HEK293T (cell line): ENCODE data around the gene R3HDM2.

ENCODE experiments used
- CTCF ChIA-PET: fragments of 350-600 bp; formaldehyde crosslinking; extraction: SDS; loops from one replicate; lab custom pipeline; 2021; ENCODE audit warnings: antibody characterized with exemption, inconsistent platforms; lab: Yijun Ruan, JAX
- POLR2A ChIA-PET: fragments of 350-600 bp; formaldehyde crosslinking; extraction: SDS; loops from one replicate; lab custom pipeline; 2020; ENCODE audit warnings: antibody characterized with exemption, inconsistent platforms; lab: Yijun Ruan, JAX
- DNase-seq: peaks from one replicate; pipeline ENCODE4 v3.0.0; 2012; ENCODE audit warnings: mixed read lengths; ENCODE audit errors: extremely low spot score
- ARNT ChIP-seq: fragments of 450-650 bp; IDR thresholded peaks from 2 replicates; pipeline ENCODE4 v1.6.1; 2017; ENCODE audit warnings: mild to moderate bottlenecking
- BHLHE40 ChIP-seq: fragments of 450-650 bp; IDR thresholded peaks from 2 replicates; pipeline ENCODE4 v1.6.1; 2016; ENCODE audit warnings: mild to moderate bottlenecking, moderate library complexity, borderline replicate concordance
- CTBP1 ChIP-seq: fragments of 450-650 bp; IDR thresholded peaks from 2 replicates; pipeline ENCODE4 v1.6.1; 2016; ENCODE audit warnings: borderline replicate concordance
- ELF4 ChIP-seq: fragments of 450-650 bp; IDR thresholded peaks from 2 replicates; pipeline ENCODE4 v1.6.1; 2017; ENCODE audit warnings: antibody characterized with exemption
- FOXA1 ChIP-seq: fragments of 450-650 bp; IDR thresholded peaks from 2 replicates; pipeline ENCODE4 v1.6.1; 2016; ENCODE audit warnings: mild to moderate bottlenecking
- FOXK2 ChIP-seq: fragments of 450-650 bp; IDR thresholded peaks from 2 replicates; pipeline ENCODE4 v1.6.1; 2016; ENCODE audit warnings: mild to moderate bottlenecking
- FOXM1 ChIP-seq: fragments of 450-650 bp; IDR thresholded peaks from 2 replicates; pipeline ENCODE4 v1.6.1; 2017; ENCODE audit warnings: mild to moderate bottlenecking, borderline replicate concordance
- HDGF ChIP-seq: fragments of 450-650 bp; IDR thresholded peaks from 2 replicates; pipeline ENCODE4 v1.6.1; 2017; ENCODE audit warnings: antibody characterized with exemption, borderline replicate concordance
- L3MBTL2 ChIP-seq: fragments of 450-650 bp; conservative IDR thresholded peaks from 2 replicates; pipeline ENCODE4 v1.6.1; 2016; ENCODE audit warnings: mild to moderate bottlenecking
- LEF1 ChIP-seq: fragments of 450-650 bp; IDR thresholded peaks from 2 replicates; pipeline ENCODE4 v1.6.1; 2017; ENCODE audit warnings: mild to moderate bottlenecking, borderline replicate concordance
- NFRKB ChIP-seq: fragments of 450-650 bp; IDR thresholded peaks from 2 replicates; pipeline ENCODE4 v1.6.1; 2016; ENCODE audit warnings: mild to moderate bottlenecking, moderate library complexity
- PKNOX1 ChIP-seq: fragments of 450-650 bp; IDR thresholded peaks from 2 replicates; pipeline ENCODE4 v1.6.1; 2016
- SP1 ChIP-seq: fragments of 450-650 bp; IDR thresholded peaks from 2 replicates; pipeline ENCODE4 v1.6.1; 2017
- SUZ12 ChIP-seq: fragments of 450-650 bp; IDR thresholded peaks from 2 replicates; pipeline ENCODE4 v1.6.1; 2016; ENCODE audit warnings: mild to moderate bottlenecking
- TARDBP ChIP-seq: fragments of 450-650 bp; IDR thresholded peaks from 2 replicates; pipeline ENCODE4 v1.6.1; 2016
- ZNF384 ChIP-seq: fragments of 450-650 bp; IDR thresholded peaks from 2 replicates; pipeline ENCODE4 v1.6.1; 2016

The R3HDM2 gene

GRCh38 chr12:57263096-57263495 is 167.7 kb downstream of the R3HDM2 start:
- POLR2A ChIA-PET, result no interaction called here
- no peak for TF ChIP-seq LEF1
- no peak for TF ChIP-seq HDGF
- TF ChIP-seq L3MBTL2, result no peak
- TF ChIP-seq SUZ12, result no peak
- no peak for TF ChIP-seq ZNF384
- no peak for TF ChIP-seq FOXA1
- no peak for TF ChIP-seq ELF4
- TF ChIP-seq BHLHE40, result no peak
- no peak for TF ChIP-seq FOXM1
- no peak for TF ChIP-seq FOXK2
- TF ChIP-seq SP1, result no peak
- TF ChIP-seq PKNOX1, result no peak
- no peak for TF ChIP-seq CTBP1
- no peak for TF ChIP-seq ARNT
- TF ChIP-seq TARDBP, result no peak
- CTCF ChIA-PET, result no interaction called here
- DNase-seq, result no peak

GRCh38 chr12:57262126-57262822 is 168.6 kb downstream of the R3HDM2 start:
- POLR2A ChIA-PET, result interaction anchor here (0.8 to 1.9 kb wide), 2 partner anchors 190 to 193 kb away, joined by 5 to 7 read pairs; partner anchors contain the start of gene INHBE
- TF ChIP-seq ARNT (no peak), FOXK2 (no peak), NFRKB (no peak), TARDBP (no peak), ZNF384 (no peak), BHLHE40 (no peak)
- CTCF ChIA-PET, result interaction anchor here (1.8 to 2.5 kb wide), 2 partner anchors 20 to 191 kb away, joined by 11 to 15 read pairs; no protein-coding TSS in a partner anchor
- no peak for DNase-seq

- POLR2A ChIA-PET, result interaction anchor here (0.8 to 1.9 kb wide), 3 partner anchors 21 to 194 kb away, joined by 3 to 7 read pairs (median 5); partner anchors contain the start of gene INHBE
- CTCF ChIA-PET, result interaction anchor here (0.8 to 2.5 kb wide), 5 partner anchors 9 to 197 kb away, joined by 3 to 15 read pairs (median 9); no protein-coding TSS in a partner anchor
- no peak for DNase-seq
- peak; percentile 17; the same call in 1 of the 2 replicates for TF ChIP-seq ZNF384
- TF ChIP-seq ELF4, result no peak
Observed at GRCh38 chr12:57261428-57261865, 169.4 kb downstream of the R3HDM2 start.

- DNase-seq, result no peak
- ChIA-PET CTCF (interaction anchor here (1.4 to 2.5 kb wide), 2 partner anchors 18 to 198 kb away, joined by 4 to 11 read pairs; no protein-coding TSS in a partner anchor), POLR2A (interaction anchor here (1.9 kb wide), 1 partner anchor 195 kb away, joined by 7 read pairs; the partner anchor contains the start of gene INHBE)
- no peak for TF ChIP-seq SP1
- TF ChIP-seq FOXK2, result no peak
- TF ChIP-seq CTBP1, result no peak
- TF ChIP-seq L3MBTL2, result no peak
- no peak for TF ChIP-seq TARDBP
- TF ChIP-seq FOXM1, result no peak
- TF ChIP-seq ZNF384, result no peak
- no peak for TF ChIP-seq HDGF
- no peak for TF ChIP-seq SUZ12
- TF ChIP-seq LEF1, result no peak
Observed at GRCh38 chr12:57260366-57260765, 170.5 kb downstream of the R3HDM2 start.

- POLR2A ChIA-PET, result no interaction called here
- DNase-seq, result no peak
- TF ChIP-seq CTBP1 (no peak), FOXA1 (no peak), NFRKB (no peak), PKNOX1 (no peak), L3MBTL2 (no peak), SP1 (no peak), FOXK2 (no peak), ARNT (no peak), ELF4 (no peak), SUZ12 (no peak), BHLHE40 (no peak), FOXM1 (no peak), LEF1 (no peak), ZNF384 (no peak), HDGF (no peak), TARDBP (no peak)
- CTCF ChIA-PET, result interaction anchor here (0.6 to 2.5 kb wide), 2 partner anchors 8 to 17 kb away, joined by 3 to 11 read pairs; no protein-coding TSS in a partner anchor
Observed at GRCh38 chr12:57258977-57259970, 171.6 kb downstream of the R3HDM2 start.

GRCh38 chr12:57255916-57256315 is 174.9 kb downstream of the R3HDM2 start:
- ChIA-PET CTCF (no interaction called here), POLR2A (no interaction called here)
- no peak for DNase-seq
- TF ChIP-seq TARDBP, result no peak
- TF ChIP-seq PKNOX1, result no peak
- TF ChIP-seq SUZ12, result no peak
- no peak for TF ChIP-seq ZNF384
- no peak for TF ChIP-seq BHLHE40
- TF ChIP-seq NFRKB, result no peak
- no peak for TF ChIP-seq FOXM1
- TF ChIP-seq HDGF, result no peak
